Loucy (cell line): ENCODE measurements around the gene MGP.

ENCODE experiments used
- H2AFZ ChIP-seq: fragments of 200-600 bp; sonication (generic); 2 replicates; pipeline ENCODE4 v1.6.0; 2016; ENCODE audit warnings: antibody characterized with exemption, mild to moderate bottlenecking, low read length, moderate library complexity
- H3F3A ChIP-seq: fragments of 200-600 bp; 2 replicates; pipeline ENCODE4 v1.6.0; 2016; ENCODE audit warnings: antibody characterized with exemption, low read depth, mild to moderate bottlenecking
- H3K27me3 ChIP-seq: fragments of 200-600 bp; sonication (generic); 2 replicates; pipeline ENCODE4 v1.6.1; 2014; ENCODE audit warnings: low read length, mild to moderate bottlenecking; ENCODE audit not compliant: insufficient read depth, poor library complexity, severe bottlenecking
- H3K36me3 ChIP-seq: fragments of 200-600 bp; sonication (generic); 2 replicates; pipeline ENCODE4 v1.6.1; 2016; ENCODE audit warnings: low read length; ENCODE audit not compliant: insufficient read depth
- H3K4me1 ChIP-seq: fragments of 200-600 bp; sonication (generic); 2 replicates; pipeline ENCODE4 v1.5.1; 2014; ENCODE audit warnings: low read length, mild to moderate bottlenecking; ENCODE audit not compliant: insufficient read depth, poor library complexity, severe bottlenecking
- H3K4me2 ChIP-seq: fragments of 200-600 bp; sonication (generic); 2 replicates; pipeline ENCODE4 v1.6.0; 2014; ENCODE audit warnings: antibody characterized with exemption, low read length, low read depth, mild to moderate bottlenecking; ENCODE audit not compliant: poor library complexity, severe bottlenecking
- H3K4me3 ChIP-seq: fragments of 200-600 bp; sonication (generic); 2 replicates; pipeline ENCODE4 v1.5.1; 2014; ENCODE audit warnings: low read length, mild to moderate bottlenecking, mixed read lengths; ENCODE audit not compliant: poor library complexity, severe bottlenecking
- H3K79me2 ChIP-seq: fragments of 200-600 bp; sonication (generic); 2 replicates; pipeline ENCODE4 v1.6.1; 2014; ENCODE audit warnings: low read length; ENCODE audit not compliant: insufficient read depth
- H3K9ac ChIP-seq: fragments of 200-600 bp; sonication (generic); 2 replicates; pipeline ENCODE4 v1.6.0; 2014; ENCODE audit warnings: mild to moderate bottlenecking, low read depth, low read length, moderate library complexity; ENCODE audit not compliant: poor library complexity, severe bottlenecking
- H3K9me2 ChIP-seq: fragments of 200-600 bp; sonication (generic); replicated peaks from 2 replicates; pipeline ENCODE4 v1.6.1; 2016; ENCODE audit warnings: low read depth, low read length, mixed read lengths
- H3K9me3 ChIP-seq: fragments of 200-600 bp; sonication (generic); 2 replicates; pipeline ENCODE4 v1.6.1; 2014; ENCODE audit warnings: mild to moderate bottlenecking, antibody characterized with exemption, low read length, low read depth; ENCODE audit not compliant: insufficient read depth
- H4K20me1 ChIP-seq: fragments of 200-600 bp; sonication (generic); 2 replicates; pipeline ENCODE4 v1.6.0; 2014; ENCODE audit warnings: antibody characterized with exemption, low read length, mild to moderate bottlenecking; ENCODE audit not compliant: insufficient read depth, poor library complexity, severe bottlenecking
- CTCF ChIP-seq: fragments of 200-600 bp; sonication (generic); conservative IDR thresholded peaks from 2 replicates; pipeline ENCODE4 v1.5.1; 2014; ENCODE audit warnings: mild to moderate bottlenecking, antibody characterized with exemption, low read length
- EZH2phosphoT487 ChIP-seq: fragments of 200-600 bp; IDR thresholded peaks from 2 replicates; pipeline ENCODE4 v1.6.1; 2018; ENCODE audit warnings: antibody characterized with exemption, mild to moderate bottlenecking, moderate library complexity, borderline replicate concordance

The MGP gene

GRCh38 chr12:14900521-14901227 is 15.0 kb upstream of the MGP start:
- Histone ChIP-seq H4K20me1 (no peaks in the 10 kb centered on the region), H3K4me1 (peaks cover 34% of the 10 kb centered on the region), H3K79me2 (no peaks in the 10 kb centered on the region), H3K4me3 (no peak overlapping the region), H3K9me2 (no peaks in the 10 kb centered on the region), H3K9ac (no peak overlapping the region), H3K9me3 (no peaks in the 10 kb centered on the region), H2AFZ (no peak overlapping the region), H3K36me3 (no peaks in the 10 kb centered on the region), H3F3A (no peaks in the 10 kb centered on the region), H3K4me2 (no peak overlapping the region), H3K27me3 (no peaks in the 10 kb centered on the region)
- no peak for TF ChIP-seq EZH2phosphoT487
- no peak for TF ChIP-seq CTCF

- Histone ChIP-seq H3K4me3 (no peak overlapping the region), H3K4me2 (no peak overlapping the region), H2AFZ (no peak overlapping the region), H3F3A (no peaks in the 10 kb centered on the region), H3K9me2 (no peaks in the 10 kb centered on the region), H3K27me3 (no peaks in the 10 kb centered on the region), H3K36me3 (no peaks in the 10 kb centered on the region), H3K9me3 (no peaks in the 10 kb centered on the region), H3K79me2 (no peaks in the 10 kb centered on the region), H3K4me1 (peaks cover 9% of the 10 kb centered on the region), H3K9ac (no peak overlapping the region), H4K20me1 (no peaks in the 10 kb centered on the region)
- TF ChIP-seq EZH2phosphoT487 (no peak), CTCF (no peak)
Measured at GRCh38 chr12:14896521-14897169, 11.0 kb upstream of the MGP start.

GRCh38 chr12:14893506-14894250 is 8.0 kb upstream of the MGP start:
- no peak for TF ChIP-seq EZH2phosphoT487
- no peak for TF ChIP-seq CTCF
- Histone ChIP-seq H2AFZ (no peak overlapping the region), H3K9me3 (no peaks in the 10 kb centered on the region)

More at GRCh38 chr12:14893506-14894250, 8.0 kb upstream of the MGP start:
- Histone ChIP-seq H3K36me3 (no peaks in the 10 kb centered on the region), H3F3A (no peaks in the 10 kb centered on the region), H3K79me2 (no peaks in the 10 kb centered on the region), H3K9me2 (no peaks in the 10 kb centered on the region), H3K4me3 (no peak overlapping the region), H3K27me3 (no peaks in the 10 kb centered on the region), H3K9ac (no peak overlapping the region), H3K4me2 (no peak overlapping the region), H3K4me1 (no peaks in the 10 kb centered on the region), H4K20me1 (no peaks in the 10 kb centered on the region)
